ENCODE results near the gene SLC16A8. TPM values are rescaled to one million over a fixed set of nuclear protein-coding genes. Genes with fewer than 3 reads are reported as not detected.

SLC16A8 gene
- 0.16 TPM for total RNA-seq
- polyA plus RNA-seq, result 0.52 TPM

GRCh38 chr22:38083931-38084631 lies at the start of gene SLC16A8:
TSS of gene SLC16A8 (minus strand) at chr22:38084184. CDS start at chr22:38082873, 1,311 bp downstream.
- Histone ChIP-seq H3K4me1 (ENCODE audit: insufficient read depth) (peaks cover 3% of the 10 kb centered on the region), H3K27ac (ENCODE audit: low read depth) (no peak within 1 kb of the TSS), H3K4me3 (ENCODE audit: low read depth, low read length) (no peak within 1 kb of the TSS), H3K36me3 (ENCODE audit: insufficient read depth) (no peaks in the 10 kb centered on the region)
- no peak for DNase-seq (ENCODE audit: extremely low spot score)
- WGBS, result 74% methylated on average over 16 of the region's 16 CpGs

- Histone ChIP-seq H3K27ac (ENCODE audit: low read depth) (no peak overlapping the region), H3K36me3 (ENCODE audit: insufficient read depth) (no peaks in the 10 kb centered on the region), H3K4me1 (ENCODE audit: insufficient read depth) (no peaks in the 10 kb centered on the region), H3K4me3 (ENCODE audit: low read depth, low read length) (no peak overlapping the region)
- no peak for DNase-seq (ENCODE audit: extremely low spot score)
- 92% methylated on average over 4 of the region's 4 CpGs for WGBS
Measured at GRCh38 chr22:38133331-38133730, 49.3 kb upstream of the SLC16A8 start.

GRCh38 chr22:38132794-38133193 lies 48.8 kb upstream of the SLC16A8 start:
- H3K4me3 ChIP-seq (ENCODE audit: low read depth, low read length), result no peak overlapping the region
- DNase-seq (ENCODE audit: extremely low spot score), result no peak
- no peak overlapping the region for H3K27ac ChIP-seq (ENCODE audit: low read depth)
- no peaks in the 10 kb centered on the region for H3K36me3 ChIP-seq (ENCODE audit: insufficient read depth)
- no peaks in the 10 kb centered on the region for H3K4me1 ChIP-seq (ENCODE audit: insufficient read depth)
- WGBS, result 90% methylated on average over 28 of the region's 28 CpGs

GRCh38 chr22:38132136-38132535 lies 48.2 kb upstream of the SLC16A8 start:
- WGBS, result 94% methylated on average over 7 of the region's 7 CpGs
- Histone ChIP-seq H3K4me3 (ENCODE audit: low read depth, low read length) (no peak overlapping the region), H3K36me3 (ENCODE audit: insufficient read depth) (no peaks in the 10 kb centered on the region), H3K4me1 (ENCODE audit: insufficient read depth) (no peaks in the 10 kb centered on the region), H3K27ac (ENCODE audit: low read depth) (no peak overlapping the region)
- no peak for DNase-seq (ENCODE audit: extremely low spot score)

- H3K27ac ChIP-seq (ENCODE audit: low read depth), result no peak overlapping the region
- no peak overlapping the region for H3K4me3 ChIP-seq (ENCODE audit: low read depth, low read length)
- H3K36me3 ChIP-seq (ENCODE audit: insufficient read depth), result no peaks in the 10 kb centered on the region
- DNase-seq (ENCODE audit: extremely low spot score), result no peak
- 51% methylated on average over 2 of the region's 2 CpGs for WGBS
- H3K4me1 ChIP-seq (ENCODE audit: insufficient read depth), result no peaks in the 10 kb centered on the region
Measured at GRCh38 chr22:38131399-38131798, 47.4 kb upstream of the SLC16A8 start.

GRCh38 chr22:38129856-38130255 lies 45.9 kb upstream of the SLC16A8 start:
- DNase-seq (ENCODE audit: extremely low spot score), result no peak
- H3K27ac ChIP-seq (ENCODE audit: low read depth), result no peak overlapping the region
- H3K4me1 ChIP-seq (ENCODE audit: insufficient read depth), result no peaks in the 10 kb centered on the region
- 82% methylated on average over 9 of the region's 9 CpGs for WGBS
- no peaks in the 10 kb centered on the region for H3K36me3 ChIP-seq (ENCODE audit: insufficient read depth)
- H3K4me3 ChIP-seq (ENCODE audit: low read depth, low read length), result no peak overlapping the region

- no peak for DNase-seq (ENCODE audit: extremely low spot score)
- Histone ChIP-seq H3K4me3 (ENCODE audit: low read depth, low read length) (no peak overlapping the region), H3K4me1 (ENCODE audit: insufficient read depth) (no peaks in the 10 kb centered on the region), H3K36me3 (ENCODE audit: insufficient read depth) (no peaks in the 10 kb centered on the region), H3K27ac (ENCODE audit: low read depth) (no peak overlapping the region)
- WGBS, result 85% methylated on average over 10 of the region's 10 CpGs
Measured at GRCh38 chr22:38129021-38129420, 45.0 kb upstream of the SLC16A8 start.

- 91% methylated on average over 9 of the region's 9 CpGs for WGBS
- no peaks in the 10 kb centered on the region for H3K36me3 ChIP-seq (ENCODE audit: insufficient read depth)
Measured at GRCh38 chr22:38127869-38128268, 43.9 kb upstream of the SLC16A8 start.

GRCh38 chr22:38126928-38127668 lies 43.1 kb upstream of the SLC16A8 start:
- Histone ChIP-seq H3K4me1 (ENCODE audit: insufficient read depth) (no peaks in the 10 kb centered on the region), H3K27ac (ENCODE audit: low read depth) (no peak overlapping the region), H3K4me3 (ENCODE audit: low read depth, low read length) (no peak overlapping the region), H3K36me3 (ENCODE audit: insufficient read depth) (no peaks in the 10 kb centered on the region)
- 81% methylated on average over 23 of the region's 23 CpGs for WGBS
- no peak for DNase-seq (ENCODE audit: extremely low spot score)

More at GRCh38 chr22:38127869-38128268, 43.9 kb upstream of the SLC16A8 start:
- H3K4me3 ChIP-seq (ENCODE audit: low read depth, low read length), result no peak overlapping the region
- no peak overlapping the region for H3K27ac ChIP-seq (ENCODE audit: low read depth)
- no peaks in the 10 kb centered on the region for H3K4me1 ChIP-seq (ENCODE audit: insufficient read depth)
- DNase-seq (ENCODE audit: extremely low spot score), result no peak

- 88% methylated on average over 11 of the region's 11 CpGs for WGBS
- DNase-seq (ENCODE audit: extremely low spot score), result no peak
- H3K4me3 ChIP-seq (ENCODE audit: low read depth, low read length), result no peak overlapping the region
Measured at GRCh38 chr22:38125751-38126201, 41.8 kb upstream of the SLC16A8 start.

GRCh38 chr22:38125038-38125610 lies 41.1 kb upstream of the SLC16A8 start:
- Histone ChIP-seq H3K36me3 (ENCODE audit: insufficient read depth) (no peaks in the 10 kb centered on the region), H3K27ac (ENCODE audit: low read depth) (no peak overlapping the region), H3K4me3 (ENCODE audit: low read depth, low read length) (no peak overlapping the region), H3K4me1 (ENCODE audit: insufficient read depth) (no peaks in the 10 kb centered on the region)
- DNase-seq (ENCODE audit: extremely low spot score), result no peak
- 96% methylated on average over 14 of the region's 14 CpGs for WGBS

More at GRCh38 chr22:38125751-38126201, 41.8 kb upstream of the SLC16A8 start:
- Histone ChIP-seq H3K36me3 (ENCODE audit: insufficient read depth) (no peaks in the 10 kb centered on the region), H3K27ac (ENCODE audit: low read depth) (no peak overlapping the region), H3K4me1 (ENCODE audit: insufficient read depth) (no peaks in the 10 kb centered on the region)

GRCh38 chr22:38124236-38124974 lies 40.4 kb upstream of the SLC16A8 start:
- Histone ChIP-seq H3K27ac (ENCODE audit: low read depth) (no peak overlapping the region), H3K36me3 (ENCODE audit: insufficient read depth) (no peaks in the 10 kb centered on the region), H3K4me1 (ENCODE audit: insufficient read depth) (no peaks in the 10 kb centered on the region), H3K4me3 (ENCODE audit: low read depth, low read length) (no peak overlapping the region)
- 91% methylated on average over 21 of the region's 21 CpGs for WGBS
- DNase-seq (ENCODE audit: extremely low spot score), result no peak

- 84% methylated on average over 6 of the region's 6 CpGs for WGBS
- H3K27ac ChIP-seq (ENCODE audit: low read depth), result no peak overlapping the region
- no peak for DNase-seq (ENCODE audit: extremely low spot score)
- no peak overlapping the region for H3K4me3 ChIP-seq (ENCODE audit: low read depth, low read length)
- H3K4me1 ChIP-seq (ENCODE audit: insufficient read depth), result no peaks in the 10 kb centered on the region
- H3K36me3 ChIP-seq (ENCODE audit: insufficient read depth), result no peaks in the 10 kb centered on the region
Measured at GRCh38 chr22:38122616-38123015, 38.6 kb upstream of the SLC16A8 start.
